Fibroblast of lung (primary cell): ENCODE results near the gene PSMB1. TPM values are rescaled to one million over a fixed set of nuclear protein-coding genes. Genes with fewer than 3 reads are reported as not detected.

ENCODE experiments used
- DNase-seq, 2 donors: peaks; one replicate each; pipeline versions ENCODE4 v3.0.0 to v3.0.0-alpha.2; 2010; ENCODE audit warnings: low read depth in 2 of 2
- H2AFZ ChIP-seq: 2 replicates; pipeline ENCODE4 v1.5.1; 2012; ENCODE audit warnings: low read length, control low read depth, inconsistent platforms
- H3K27ac ChIP-seq: 2 replicates; pipeline ENCODE4 v1.5.1; 2011; ENCODE audit warnings: low read length, control low read depth; ENCODE audit not compliant: insufficient read depth
- H3K27me3 ChIP-seq: 2 replicates; pipeline ENCODE4 v1.5.1; 2011; ENCODE audit warnings: mild to moderate bottlenecking, low read length; ENCODE audit not compliant: control insufficient read depth, insufficient read depth
- H3K36me3 ChIP-seq: 2 replicates; pipeline ENCODE4 v1.5.1; 2011; ENCODE audit warnings: low read length; ENCODE audit not compliant: control insufficient read depth, insufficient read depth
- H3K4me1 ChIP-seq: 2 replicates; pipeline ENCODE4 v1.5.1; 2011; ENCODE audit warnings: low read length; ENCODE audit not compliant: control insufficient read depth, insufficient read depth; ENCODE audit errors: extremely low read depth
- H3K4me2 ChIP-seq: 2 replicates; pipeline ENCODE4 v1.5.1; 2011; ENCODE audit warnings: low read length, control low read depth; ENCODE audit not compliant: insufficient read depth; ENCODE audit errors: extremely low read depth
- H3K4me3 ChIP-seq, 4 experiments: fragments of 200-600 bp in 1 of 4; sonication (generic) in 1 of 4; replicated peaks in 1 of 4; 2 replicates each; pipeline ENCODE4 v1.5.1; 2011 to 2016; ENCODE audit warnings: low read length in 4 of 4, low read depth in 3 of 4, mild to moderate bottlenecking in 3 of 4, control low read depth in 2 of 4, inconsistent platforms in 1 of 4, mixed read lengths in 1 of 4; ENCODE audit not compliant: insufficient read depth in 1 of 4; ENCODE audit errors: control extremely low read depth in 1 of 4
- H3K79me2 ChIP-seq: 2 replicates; pipeline ENCODE4 v1.5.1; 2012; ENCODE audit warnings: mild to moderate bottlenecking, low read length, inconsistent platforms; ENCODE audit not compliant: control insufficient read depth, insufficient read depth
- H3K9ac ChIP-seq: 2 replicates; pipeline ENCODE4 v1.5.1; 2011; ENCODE audit warnings: mild to moderate bottlenecking, low read length, control low read depth; ENCODE audit not compliant: insufficient read depth
- H3K9me3 ChIP-seq: 2 replicates; pipeline ENCODE4 v1.5.1; 2012; ENCODE audit warnings: low read depth, low read length; ENCODE audit not compliant: control insufficient read depth, insufficient read depth
- H4K20me1 ChIP-seq: 2 replicates; pipeline ENCODE4 v1.5.1; 2011; ENCODE audit warnings: low read length; ENCODE audit not compliant: control insufficient read depth, insufficient read depth; ENCODE audit errors: extremely low read depth
- CTCF ChIP-seq, 2 donors: IDR thresholded peaks in 1 of 2; conservative IDR thresholded peaks in 1 of 2; 1 replicate in 1 of 2; 2 replicates in 1 of 2; pipeline ENCODE4 v1.5.1; 2011 to 2012; ENCODE audit warnings: low read length in 2 of 2, control low read depth in 1 of 2, inconsistent platforms in 1 of 2, low read depth in 1 of 2, mild to moderate bottlenecking in 1 of 2
- EZH2 ChIP-seq: IDR thresholded peaks from 2 replicates; pipeline ENCODE4 v1.5.1; 2012; ENCODE audit warnings: low read length, control low read depth, mild to moderate bottlenecking; ENCODE audit errors: missing control alignments
- polyA plus RNA-seq, 2 donors: library from polyadenylated mRNA; depleted of rRNA in 1 of 2; stranded (reverse) in 1 of 2; unstranded in 1 of 2; fragments of >200 nt; gene quantifications; 2 replicates each; pipeline ENCODE4 v1.2.1, GENCODE V29; 2011 to 2012; ENCODE audit warnings: missing spikeins in 1 of 2
- total RNA-seq: library from RNA; depleted of rRNA; stranded (reverse); fragments of >200 nt; gene quantifications from 2 replicates; pipeline ENCODE4 v1.2.1, GENCODE V29; 2014

PSMB1 gene
- total and polyA plus RNA-seq, 2 donors (not counting 1 experiment from before 2014, with no cell fraction given): 227 to 489 TPM

- no peak overlapping the region for H3K4me2 ChIP-seq
Measured at GRCh38 chr6:170524172-170524502, 29.0 kb downstream of the PSMB1 start.

GRCh38 chr6:170523256-170524171 lies 29.6 kb downstream of the PSMB1 start:
- Histone ChIP-seq H3K4me2 (no peak overlapping the region), H4K20me1 (no peaks in the 10 kb centered on the region), H3K27ac (no peak overlapping the region), H3K4me3 (no peak overlapping the region), H2AFZ (no peak overlapping the region), H3K9ac (no peak overlapping the region), H3K9me3 (no peaks in the 10 kb centered on the region), H3K36me3 (no peaks in the 10 kb centered on the region), H3K4me1 (no peaks in the 10 kb centered on the region), H3K79me2 (no peaks in the 10 kb centered on the region), H3K27me3 (no peaks in the 10 kb centered on the region)
- DNase-seq: no peak
- TF ChIP-seq EZH2: no peak
- TF ChIP-seq CTCF (conservative IDR thresholded peaks at IDR 0.05 in 1 of 2, IDR thresholded peaks at IDR 0.05 in 1 of 2; ENCODE audit: low read depth in 1 of 2, low read length in 2 of 2): no peak

More at GRCh38 chr6:170524172-170524502, 29.0 kb downstream of the PSMB1 start:
- Histone ChIP-seq H3K27me3 (no peaks in the 10 kb centered on the region), H3K9me3 (no peaks in the 10 kb centered on the region), H3K79me2 (no peaks in the 10 kb centered on the region), H3K4me3 (no peak overlapping the region), H3K4me1 (no peaks in the 10 kb centered on the region), H3K9ac (no peak overlapping the region), H2AFZ (no peak overlapping the region), H3K27ac (no peak overlapping the region), H4K20me1 (no peaks in the 10 kb centered on the region), H3K36me3 (no peaks in the 10 kb centered on the region)
- no peak for DNase-seq
- TF ChIP-seq EZH2 (no peak), CTCF (conservative IDR thresholded peaks at IDR 0.05 in 1 of 2, IDR thresholded peaks at IDR 0.05 in 1 of 2; ENCODE audit: low read depth in 1 of 2, low read length in 2 of 2) (no peak)

- Histone ChIP-seq H2AFZ (no peak overlapping the region), H3K36me3 (no peaks in the 10 kb centered on the region), H3K4me1 (no peaks in the 10 kb centered on the region), H4K20me1 (no peaks in the 10 kb centered on the region), H3K9ac (no peak overlapping the region), H3K79me2 (no peaks in the 10 kb centered on the region), H3K27me3 (no peaks in the 10 kb centered on the region), H3K4me2 (no peak overlapping the region), H3K27ac (no peak overlapping the region), H3K4me3 (no peak overlapping the region), H3K9me3 (no peaks in the 10 kb centered on the region)
- DNase-seq: peak; percentile 11 to 17
- TF ChIP-seq CTCF (conservative IDR thresholded peaks at IDR 0.05 in 1 of 2, IDR thresholded peaks at IDR 0.05 in 1 of 2; ENCODE audit: low read depth in 1 of 2, low read length in 2 of 2): peak; percentile 14 to 49
- no peak for TF ChIP-seq EZH2
Measured at GRCh38 chr6:170522565-170523183, 30.4 kb downstream of the PSMB1 start.
